Ascending aorta (tissue), 2 donors: ENCODE data around the gene CARMIL3. TPM values are rescaled to one million over a fixed set of nuclear protein-coding genes. Genes with fewer than 3 reads are reported as not detected.

ENCODE experiments used
- DNase-seq, 2 donors: peaks; one replicate each; pipeline ENCODE4 v3.0.0-alpha.2; 2019; ENCODE audit warnings: low spot score in 2 of 2
- H3K27ac ChIP-seq, 2 donors: fragments of 200-600 bp; sonication (generic); one replicate each; pipeline ENCODE4 v1.5.1; 2016 to 2017; ENCODE audit warnings: mild to moderate bottlenecking in 1 of 2
- H3K27me3 ChIP-seq: fragments of 200-600 bp; sonication (generic); one replicate; pipeline ENCODE4 v1.5.1; 2017
- H3K36me3 ChIP-seq, 2 donors: fragments of 200-600 bp; sonication (generic); one replicate each; pipeline ENCODE4 v1.5.1; 2016
- H3K4me1 ChIP-seq, 2 donors: fragments of 200-600 bp; sonication (generic); one replicate each; pipeline ENCODE4 v1.5.1; 2016 to 2017; ENCODE audit warnings: mild to moderate bottlenecking in 1 of 2
- H3K4me3 ChIP-seq, 2 donors: fragments of 200-600 bp; sonication (generic); one replicate each; pipeline ENCODE4 v1.5.1; 2016 to 2017; ENCODE audit warnings: mild to moderate bottlenecking in 1 of 2
- H3K9me3 ChIP-seq, 2 donors: fragments of 200-600 bp; sonication (generic); one replicate each; pipeline ENCODE4 v1.5.1; 2016
- CTCF ChIP-seq, 3 experiments: fragments of 200-600 bp in 2 of 3; fragments of 450-650 bp in 1 of 3; sonication (generic) in 2 of 3; IDR thresholded peaks; one replicate each; pipeline ENCODE4 v1.5.1; 2016 to 2019; ENCODE audit warnings: antibody characterized with exemption in 3 of 3, mild to moderate bottlenecking in 1 of 3, moderate library complexity in 1 of 3
- intact Hi-C: fragments of 100-400 bp; cut with DNase I; formaldehyde crosslinking; loops from one replicate; pipeline ENCODE4 v1.15.1; 2023
- total RNA-seq: library from RNA; depleted of rRNA; stranded (reverse); fragments of >200 nt; gene quantifications from one replicate; pipeline ENCODE4 v1.1.0, GENCODE V29; 2016

The CARMIL3 gene
- total RNA-seq, 1 donor from 2014 or later = not detected

DNA sequence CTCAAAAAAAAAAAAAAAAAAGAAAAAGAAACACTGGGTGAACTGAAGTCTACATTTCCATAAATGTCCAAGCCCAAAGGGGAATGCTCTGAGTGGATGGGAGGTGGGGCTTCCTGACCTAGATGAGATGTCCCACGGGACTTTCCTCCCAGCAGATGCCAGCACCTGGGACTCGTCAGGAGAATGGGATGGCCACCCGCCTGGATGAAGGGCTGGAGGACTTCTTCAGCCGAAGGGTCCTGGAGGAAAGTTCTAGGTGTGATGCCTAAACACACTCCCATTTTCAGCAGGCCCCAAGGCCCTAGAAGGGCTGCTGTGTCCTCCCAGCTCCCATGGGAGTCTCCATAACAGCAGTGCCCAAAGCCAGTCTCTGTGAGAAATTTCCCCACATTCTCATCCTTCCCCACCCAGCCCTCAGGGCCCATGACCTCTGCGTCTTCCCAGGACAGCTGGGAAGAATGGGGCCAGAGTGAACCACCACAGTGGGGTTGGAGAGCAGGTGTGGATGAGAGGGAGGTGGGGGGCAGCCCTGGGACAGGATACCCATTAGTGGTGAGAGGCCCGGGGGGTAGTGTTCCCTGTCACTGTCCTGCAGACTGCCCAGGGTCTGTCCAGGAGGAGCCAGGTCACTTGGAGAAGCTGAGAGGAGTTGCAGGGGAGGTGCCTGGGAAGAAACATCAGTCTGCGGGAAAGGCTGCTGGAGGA is 12.4 kb downstream of the CARMIL3 start:
- no peak for DNase-seq
- Histone ChIP-seq H3K36me3 (no peaks in the 10 kb centered on the region), H3K27ac (no peak overlapping the region), H3K4me1 (no peaks in the 10 kb centered on the region), H3K4me3 (no peak overlapping the region), H3K9me3 (no peaks in the 10 kb centered on the region), H3K27me3 (no peaks in the 10 kb centered on the region)
- TF ChIP-seq CTCF (IDR thresholded peaks at IDR 0.05) = no peak
- intact Hi-C loops = no loop called here

- Histone ChIP-seq H3K4me1 (no peaks in the 10 kb centered on the region), H3K9me3 (no peaks in the 10 kb centered on the region), H3K36me3 (no peaks in the 10 kb centered on the region), H3K27ac (no peak overlapping the region), H3K4me3 (no peak overlapping the region), H3K27me3 (no peaks in the 10 kb centered on the region)
- no peak for TF ChIP-seq CTCF (IDR thresholded peaks at IDR 0.05)
- no peak for DNase-seq
- intact Hi-C loops = no loop called here
These were observed 13.0 kb downstream of the CARMIL3 start for GRCh38 chr14:24064856-24065255.

- H3K36me3 ChIP-seq = no peaks in the 10 kb centered on the region
- no peaks in the 10 kb centered on the region for H3K4me1 ChIP-seq
- no peaks in the 10 kb centered on the region for H3K27me3 ChIP-seq
- intact Hi-C loops = no loop called here
- no peak overlapping the region for H3K27ac ChIP-seq
- TF ChIP-seq CTCF (IDR thresholded peaks at IDR 0.05) = no peak
- H3K9me3 ChIP-seq = no peaks in the 10 kb centered on the region
- no peak for DNase-seq
- H3K4me3 ChIP-seq = no peak overlapping the region
These were observed 13.6 kb downstream of the CARMIL3 start for GRCh38 chr14:24065408-24065807.

DNA sequence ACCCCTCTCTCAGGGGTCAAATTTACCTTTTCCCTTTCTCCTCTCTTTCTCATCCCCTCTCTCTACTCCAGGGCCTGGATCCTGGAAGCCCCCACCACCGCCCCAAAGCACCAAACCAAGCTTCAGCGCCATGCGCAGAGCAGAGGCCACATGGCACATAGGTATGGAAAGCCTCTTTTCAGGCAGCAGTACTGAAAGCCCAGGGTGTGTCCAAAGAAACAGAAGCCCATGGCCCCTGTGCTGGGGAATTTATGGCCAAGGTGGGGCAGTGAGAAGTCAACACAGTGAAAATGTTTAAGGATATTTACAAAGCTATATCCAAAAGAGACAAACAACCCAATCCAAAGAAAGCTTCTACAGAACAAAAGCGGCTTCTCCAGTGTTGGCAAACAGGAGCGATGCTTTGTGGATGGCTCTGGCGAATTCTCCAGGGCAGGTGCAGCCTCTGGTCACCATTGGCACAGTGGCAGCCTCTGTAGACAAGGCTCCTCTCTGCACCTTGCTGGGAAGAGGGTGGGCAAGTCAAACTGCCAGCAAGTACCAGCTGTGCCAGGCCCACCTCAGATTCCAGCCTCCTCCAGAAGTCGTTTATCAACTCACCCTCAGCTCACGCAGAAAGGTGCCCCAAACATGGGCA is 14.8 kb downstream of the CARMIL3 start:
- Histone ChIP-seq H3K4me3 (no peak overlapping the region), H3K27me3 (no peaks in the 10 kb centered on the region), H3K27ac (no peak overlapping the region), H3K36me3 (no peaks in the 10 kb centered on the region), H3K4me1 (peaks cover 0 to 2% of the 10 kb centered on the region in 2 donors), H3K9me3 (no peaks in the 10 kb centered on the region)
- intact Hi-C loops = no loop called here
- TF ChIP-seq CTCF (IDR thresholded peaks at IDR 0.05) = no peak
- no peak for DNase-seq

GRCh38 chr14:24067133-24068082 is 15.6 kb downstream of the CARMIL3 start:
- H3K4me1 ChIP-seq = peaks cover under 1 to 10% of the 10 kb centered on the region in 2 donors
- intact Hi-C loops = no loop called here
- H3K27ac ChIP-seq = no peak overlapping the region
- H3K27me3 ChIP-seq = no peaks in the 10 kb centered on the region
- H3K4me3 ChIP-seq = no peak overlapping the region
- no peak for DNase-seq
- H3K36me3 ChIP-seq = no peaks in the 10 kb centered on the region
- TF ChIP-seq CTCF (IDR thresholded peaks at IDR 0.05) = no peak
- H3K9me3 ChIP-seq = no peaks in the 10 kb centered on the region
